Activated CD4-positive, alpha-beta memory T cell treated with anti-CD3 and anti-CD28 coated beads for 36 hours (primary cell): Measurements from ENCODE around the gene POLRMT. TPM values are rescaled to one million over a fixed set of nuclear protein-coding genes. Genes with fewer than 3 reads are reported as not detected.
"Not testable (repeated sequence)": the region's sequence is repeated elsewhere in the genome, so short reads cannot be mapped to it uniquely, and the experiment has no call there.

Source experiments
- CTCF ChIA-PET: fragments of 350-600 bp; sonication (Branson Sonifier 250); formaldehyde crosslinking; loops from one replicate; lab custom pipeline; 2021; ENCODE audit warnings: antibody characterized with exemption, inconsistent platforms; lab: Charles Lee
- POLR2A ChIA-PET: fragments of 350-600 bp; sonication (Branson Sonifier 250); formaldehyde crosslinking; loops from one replicate; lab custom pipeline; 2021; ENCODE audit warnings: antibody characterized with exemption; lab: Charles Lee
- DNase-seq: peaks from one replicate; pipeline ENCODE4 v3.0.0-alpha.2; 2020
- H3K27ac Mint-ChIP-seq: one replicate; pipeline ENCODE4 v1.8.0; 2021; ENCODE audit warnings: mixed read lengths
- H3K27me3 Mint-ChIP-seq: one replicate; pipeline ENCODE4 v1.8.0; 2021; ENCODE audit warnings: mixed read lengths
- H3K36me3 Mint-ChIP-seq: one replicate; pipeline ENCODE4 v1.8.0; 2021; ENCODE audit warnings: mixed read lengths
- H3K4me1 Mint-ChIP-seq: one replicate; pipeline ENCODE4 v1.8.0; 2021; ENCODE audit warnings: low read depth, mixed read lengths
- H3K4me3 Mint-ChIP-seq: one replicate; pipeline ENCODE4 v1.8.0; 2021; ENCODE audit warnings: mild to moderate bottlenecking, mixed read lengths
- H3K9me3 Mint-ChIP-seq: one replicate; pipeline ENCODE4 v1.8.0; 2021; ENCODE audit warnings: mixed read lengths
- intact Hi-C: fragments of 100-400 bp; cut with micrococcal nuclease; formaldehyde crosslinking; loops from one replicate; pipeline ENCODE4 v1.15.1; 2023
- total RNA-seq, 2 experiments: library from RNA; stranded (reverse); gene quantifications; one replicate each; pipeline ENCODE4 v1.2.3, GENCODE V29; 2021

The POLRMT gene
- total RNA-seq, 2 experiments from 2014 or later: 71.5 to 72.5 TPM

DNA sequence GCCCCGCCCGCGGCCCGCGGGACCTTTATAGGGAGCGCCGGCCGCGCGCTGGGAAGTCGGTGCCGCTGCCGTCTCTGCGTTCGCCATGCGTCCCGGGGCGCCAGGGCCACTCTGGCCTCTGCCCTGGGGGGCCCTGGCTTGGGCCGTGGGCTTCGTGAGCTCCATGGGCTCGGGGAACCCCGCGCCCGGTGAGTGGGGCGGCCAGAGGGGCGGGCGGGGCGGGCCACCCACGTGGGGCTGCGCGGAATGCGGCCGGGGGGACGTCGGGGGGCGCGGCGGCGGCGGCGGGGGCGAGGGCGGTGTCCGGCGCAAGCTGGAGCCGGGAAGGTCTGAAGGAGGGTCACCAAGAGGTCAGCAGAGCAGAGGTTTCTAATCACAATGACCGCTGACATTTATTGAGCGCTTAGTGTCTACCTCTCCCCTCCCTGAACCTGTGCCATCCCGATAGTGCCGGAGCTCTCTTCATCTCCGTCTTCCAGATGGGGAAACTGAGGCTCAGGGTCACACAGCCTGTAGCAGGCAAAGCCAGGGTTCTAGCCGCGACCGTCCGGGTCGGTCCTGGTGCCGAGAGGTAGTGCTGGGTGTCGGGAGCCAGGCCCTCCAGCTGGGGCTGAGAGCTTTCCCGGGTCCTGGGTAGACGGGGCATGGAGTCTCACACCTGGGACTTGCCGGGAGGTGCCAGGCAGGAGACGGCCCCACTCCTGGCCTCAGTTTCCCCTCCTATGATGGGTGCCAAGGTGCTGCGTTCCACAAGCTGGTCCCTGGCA, 43.2 kb upstream of the POLRMT start, which contains the start of gene FSTL3:
FSTL3 (plus strand) TSS at position 54 of the 767 bp plus-strand sequence; CDS start at position 86, 32 bp downstream.
- H3K4me3 Mint-ChIP-seq: no peak within 1 kb of the TSS
- H3K27me3 Mint-ChIP-seq: peaks cover 15% of the 10 kb centered on the region
- ChIA-PET CTCF (interaction anchor here (0.6 to 0.8 kb wide), 2 partner anchors 58 to 166 kb away, joined by 3 to 4 read pairs; no protein-coding TSS in a partner anchor), POLR2A (no interaction called here)
- intact Hi-C loops: no loop called here
- no peak for DNase-seq
- no peak within 1 kb of the TSS for H3K27ac Mint-ChIP-seq
- H3K36me3 Mint-ChIP-seq: no peaks in the 10 kb centered on the region
- no peaks in the 10 kb centered on the region for H3K4me1 Mint-ChIP-seq
- H3K9me3 Mint-ChIP-seq: no peaks in the 10 kb centered on the region

DNA sequence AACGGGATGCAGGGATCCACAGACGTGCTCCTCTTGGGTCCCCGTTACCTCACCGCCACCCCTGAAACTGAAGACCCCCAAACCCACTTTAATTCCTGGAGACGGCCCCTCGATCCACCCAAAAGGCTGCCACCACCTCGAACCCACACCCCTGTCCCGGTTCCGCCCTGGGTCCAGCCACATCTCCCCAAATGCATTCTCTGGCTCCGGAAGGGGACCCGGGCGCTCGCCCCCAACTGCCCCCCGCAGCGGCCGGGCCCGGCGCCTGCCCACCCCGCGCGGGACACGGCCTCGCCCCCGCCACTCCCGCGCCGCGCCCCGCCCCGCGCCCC, 42.6 kb upstream of the POLRMT start:
- ChIA-PET POLR2A (no interaction called here), CTCF (no interaction called here)
- no peaks in the 10 kb centered on the region for H3K4me1 Mint-ChIP-seq
- DNase-seq: no peak
- H3K27me3 Mint-ChIP-seq: peaks cover 15% of the 10 kb centered on the region
- no peaks in the 10 kb centered on the region for H3K36me3 Mint-ChIP-seq
- intact Hi-C loops: no loop called here
- no peaks in the 10 kb centered on the region for H3K9me3 Mint-ChIP-seq
- H3K4me3 Mint-ChIP-seq: no peak overlapping the region
- no peak overlapping the region for H3K27ac Mint-ChIP-seq

DNA sequence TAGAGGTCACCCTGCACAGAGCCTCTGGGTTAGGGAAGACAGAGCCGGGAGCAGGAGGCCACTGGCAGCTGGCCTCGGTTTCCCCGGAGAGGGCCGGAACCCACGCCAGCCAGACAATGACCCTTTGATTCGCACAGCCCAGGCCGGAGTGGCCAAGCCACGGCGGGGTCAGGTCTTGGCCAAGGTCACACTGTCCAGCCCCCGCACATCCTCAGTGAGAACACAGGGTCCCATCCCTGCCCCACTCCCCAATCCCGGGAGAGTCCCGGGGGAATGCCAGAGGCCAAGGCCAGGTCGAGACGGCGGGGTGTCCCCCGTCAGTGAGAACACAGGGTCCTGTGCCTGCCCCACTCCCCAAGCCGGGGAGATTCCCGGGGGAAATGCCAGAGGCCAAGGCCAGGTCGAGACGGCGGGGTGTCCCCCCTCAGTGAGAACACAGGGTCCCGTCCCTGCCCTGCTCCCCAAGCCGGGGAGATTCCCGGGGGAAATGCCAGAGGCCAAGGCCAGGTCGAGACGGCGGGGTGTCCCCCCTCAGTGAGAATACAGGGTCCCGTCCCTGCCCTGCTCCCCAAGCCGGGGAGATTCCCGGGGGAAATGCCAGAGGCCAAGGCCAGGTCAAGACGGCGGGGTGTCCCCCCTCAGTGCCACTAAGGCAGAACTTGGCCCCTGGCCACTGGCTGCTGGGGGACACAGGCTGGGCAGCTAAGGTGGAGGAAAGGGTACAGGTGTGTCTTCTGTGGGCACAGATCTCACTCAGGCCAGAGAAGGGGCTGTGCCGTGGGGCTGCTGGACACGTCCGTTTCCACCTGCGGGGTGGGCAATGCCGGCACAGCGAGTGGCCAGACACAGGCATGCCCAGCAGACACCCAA, 41.2 kb upstream of the POLRMT start:
- H3K27me3 Mint-ChIP-seq: peaks cover 15% of the 10 kb centered on the region
- no peaks in the 10 kb centered on the region for H3K36me3 Mint-ChIP-seq
- no peak overlapping the region for H3K27ac Mint-ChIP-seq
- no peak overlapping the region for H3K4me3 Mint-ChIP-seq
- ChIA-PET POLR2A (no interaction called here), CTCF (no interaction called here)
- no peaks in the 10 kb centered on the region for H3K9me3 Mint-ChIP-seq
- no peaks in the 10 kb centered on the region for H3K4me1 Mint-ChIP-seq
- intact Hi-C loops: no loop called here
- no peak for DNase-seq

DNA sequence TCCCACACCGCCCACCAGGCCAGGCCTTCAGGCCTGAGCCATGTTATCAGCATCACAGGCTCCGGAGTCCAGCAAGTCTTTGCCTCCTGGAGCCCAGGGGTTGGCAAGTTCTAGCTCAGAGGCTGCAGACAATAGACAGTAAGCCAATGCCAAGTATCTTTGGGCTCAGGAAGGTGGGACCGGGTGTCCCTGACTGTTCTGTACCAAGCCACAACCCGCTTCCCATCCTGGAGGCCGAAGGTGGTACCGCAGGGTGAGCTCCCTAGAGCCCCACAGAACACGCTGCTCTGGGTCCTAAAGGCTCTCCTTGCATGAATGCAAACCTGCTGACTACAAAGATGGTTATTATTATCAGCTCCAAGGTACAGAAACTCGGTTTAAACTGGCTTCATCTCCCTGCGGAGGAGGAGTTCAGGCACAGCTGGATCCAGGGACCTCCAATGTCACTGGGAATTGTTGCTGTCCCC, 37.3 kb upstream of the POLRMT start:
- Mint-ChIP-seq H3K4me3 (no peak overlapping the region), H3K27me3 (peaks cover 18% of the 10 kb centered on the region), H3K27ac (no peak overlapping the region), H3K36me3 (no peaks in the 10 kb centered on the region), H3K9me3 (peaks cover 2% of the 10 kb centered on the region), H3K4me1 (no peaks in the 10 kb centered on the region)
- POLR2A ChIA-PET: interaction anchor here (1.1 kb wide), 1 partner anchor 9 kb away, joined by 4 read pairs; no protein-coding TSS in a partner anchor
- intact Hi-C loops: no loop called here
- DNase-seq: no peak
- CTCF ChIA-PET: interaction anchor here (0.8 to 1.9 kb wide), 3 partner anchors 10 to 63 kb away, joined by 3 to 9 read pairs (median 3); no protein-coding TSS in a partner anchor

DNA sequence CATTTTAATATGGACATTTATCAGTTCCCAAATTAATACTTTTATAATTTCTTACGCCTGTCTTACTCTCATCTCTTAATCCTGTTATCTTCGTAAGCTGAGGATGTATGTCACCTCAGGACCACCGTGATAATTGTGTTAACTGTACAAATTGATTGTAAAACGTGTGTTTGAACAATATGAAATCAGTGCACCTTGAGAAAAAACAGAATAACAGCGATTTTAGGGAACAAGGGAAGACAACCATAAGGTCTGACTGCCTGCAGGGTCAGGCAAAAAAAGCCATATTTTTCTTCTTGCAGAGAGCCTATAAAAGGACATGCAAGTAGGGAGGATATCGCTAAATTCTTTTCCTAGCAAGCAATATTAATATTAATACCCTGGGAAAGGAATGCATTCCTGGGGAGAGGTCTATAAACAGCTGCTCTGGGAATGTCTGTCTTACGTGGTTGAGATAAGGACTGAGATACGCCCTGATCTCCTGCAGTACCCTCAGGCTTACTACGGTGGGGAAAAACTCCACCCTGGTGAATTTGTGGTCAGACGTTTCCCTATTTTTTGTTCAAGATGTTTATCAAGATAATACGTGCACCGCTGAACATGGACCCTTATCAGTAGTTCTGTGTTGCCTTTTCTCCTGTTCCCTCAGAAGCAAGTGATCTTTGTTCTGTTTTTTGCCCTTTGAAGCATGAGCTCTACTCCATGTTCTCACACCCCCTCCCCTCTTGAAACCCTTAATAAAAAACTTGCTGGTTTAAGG, 35.5 kb upstream of the POLRMT start:
- not testable (repeated sequence) for DNase-seq, H3K4me3 Mint-ChIP-seq

DNA sequence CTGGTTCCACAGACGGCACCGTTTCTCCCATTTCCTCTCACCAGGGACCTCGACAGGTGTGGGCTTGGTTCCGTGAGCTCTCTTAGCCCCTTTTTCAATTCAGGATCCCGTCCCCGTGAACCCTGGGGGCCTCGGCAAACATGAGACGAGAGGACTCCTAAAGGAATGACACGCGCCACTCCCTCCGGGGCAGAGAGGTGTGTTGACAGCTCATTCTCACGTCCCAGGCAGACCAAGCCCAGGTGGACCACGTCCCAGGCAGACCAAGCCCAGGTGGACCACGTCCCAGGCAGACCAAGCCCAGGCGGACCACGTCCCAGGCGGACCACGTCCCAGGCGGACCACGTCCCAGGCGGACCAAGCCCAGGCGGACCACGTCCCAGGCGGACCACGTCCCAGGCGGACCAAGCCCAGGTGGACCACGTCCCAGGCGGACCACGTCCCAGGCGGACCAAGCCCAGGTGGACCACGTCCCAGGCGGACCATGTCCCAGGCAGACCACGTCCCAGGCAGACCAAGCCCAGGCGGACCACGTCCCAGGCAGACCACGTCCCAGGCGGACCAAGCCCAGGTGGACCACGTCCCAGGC, 33.7 kb upstream of the POLRMT start:
- not testable (repeated sequence) for H3K27me3 Mint-ChIP-seq, H3K9me3 Mint-ChIP-seq, H3K27ac Mint-ChIP-seq, DNase-seq, H3K36me3 Mint-ChIP-seq, H3K4me3 Mint-ChIP-seq
- H3K4me1 Mint-ChIP-seq: peaks cover 16% of the 10 kb centered on the region
- POLR2A ChIA-PET: interaction anchor here (1.1 kb wide), 1 partner anchor 12 kb away, joined by 3 read pairs; no protein-coding TSS in a partner anchor
- intact Hi-C loops: loop anchor here (10.0 kb wide), 1 partner anchor 248 kb away; the partner anchor contains the start of genes KISS1R and R3HDM4
- CTCF ChIA-PET: interaction anchor here (1.1 kb wide), 1 partner anchor 67 kb away, joined by 4 read pairs; no protein-coding TSS in a partner anchor

More for the DNA sequence above, 35.5 kb upstream of the POLRMT start:
- POLR2A ChIA-PET, H3K36me3 Mint-ChIP-seq, H3K27me3 Mint-ChIP-seq, H3K9me3 Mint-ChIP-seq, H3K27ac Mint-ChIP-seq: not testable (repeated sequence)
- H3K4me1 Mint-ChIP-seq: peaks cover 10% of the 10 kb centered on the region
- intact Hi-C loops: loop anchor here (10.0 kb wide), 1 partner anchor 246 kb away; the partner anchor contains the start of genes KISS1R and R3HDM4
- CTCF ChIA-PET: interaction anchor here (1.9 kb wide), 1 partner anchor 65 kb away, joined by 9 read pairs; no protein-coding TSS in a partner anchor

DNA sequence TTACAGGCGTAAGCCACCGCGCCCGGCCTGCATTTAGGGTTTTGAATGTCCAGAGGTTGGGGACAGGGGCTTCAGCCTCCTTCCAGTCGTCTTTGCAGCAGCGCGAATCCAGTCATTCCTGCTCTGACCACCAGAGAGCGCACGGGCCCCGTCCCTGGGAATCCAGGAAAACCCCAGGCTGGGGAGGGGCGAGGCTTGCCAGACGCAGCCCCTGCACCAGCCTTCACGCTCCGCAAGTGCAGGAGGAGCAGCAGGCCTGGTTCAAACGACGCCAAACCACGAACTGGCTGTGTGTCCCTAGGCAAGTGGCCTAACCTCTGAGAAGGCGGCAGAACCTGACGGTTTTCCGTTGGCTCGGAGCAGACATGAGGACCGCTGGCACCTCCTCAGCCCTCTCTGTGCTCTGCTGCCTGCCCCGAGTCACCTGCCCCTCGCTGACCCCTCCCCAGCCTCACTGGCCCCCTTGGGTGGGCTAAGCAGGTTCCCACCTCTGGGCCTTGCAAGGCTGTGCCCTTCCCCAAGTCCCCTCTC, 31.6 kb upstream of the POLRMT start:
- intact Hi-C loops: loop anchor here (1.0 to 10.0 kb wide), 3 partner anchors 69 to 250 kb away; partner anchors contain the start of genes KISS1R and R3HDM4
- H3K36me3 Mint-ChIP-seq: peaks cover 13% of the 10 kb centered on the region
- DNase-seq: peak; percentile 89
- POLR2A ChIA-PET: no interaction called here
- H3K27me3 Mint-ChIP-seq: peaks cover 4% of the 10 kb centered on the region
- H3K9me3 Mint-ChIP-seq: peaks cover 2% of the 10 kb centered on the region
- peak overlapping the region; percentile 39 for H3K4me3 Mint-ChIP-seq
- CTCF ChIA-PET: interaction anchor here (0.6 kb wide), 1 partner anchor 78 kb away, joined by 4 read pairs; no protein-coding TSS in a partner anchor
- H3K4me1 Mint-ChIP-seq: peaks cover 24% of the 10 kb centered on the region
- H3K27ac Mint-ChIP-seq: peak overlapping the region; percentile 18

DNA sequence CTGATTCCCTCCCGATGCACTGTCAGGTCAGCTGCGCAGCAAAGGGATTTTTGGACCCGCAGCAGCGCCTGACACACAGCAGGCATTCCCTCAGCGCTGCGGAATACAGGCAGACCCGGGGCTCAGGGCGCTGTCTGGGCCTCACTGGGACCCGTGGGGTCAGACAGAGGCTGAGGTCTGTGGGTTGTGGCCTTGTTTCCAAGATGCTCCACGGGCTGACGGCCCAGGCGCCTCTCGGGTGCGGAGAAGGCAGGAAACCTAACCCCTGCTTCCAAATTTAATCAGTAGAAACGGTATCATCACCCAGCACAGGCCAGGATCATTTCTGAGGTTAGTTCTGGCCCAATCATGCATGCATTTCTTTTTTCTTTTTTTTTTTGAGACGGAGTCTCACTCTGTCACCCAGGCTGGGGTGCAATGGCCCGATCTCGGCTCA, 30.4 kb upstream of the POLRMT start:
- Mint-ChIP-seq H3K36me3 (peaks cover 16% of the 10 kb centered on the region), H3K27me3 (no peaks in the 10 kb centered on the region), H3K27ac (peak overlapping the region; percentile 83), H3K4me1 (peaks cover 34% of the 10 kb centered on the region), H3K9me3 (no peaks in the 10 kb centered on the region), H3K4me3 (peak overlapping the region; percentile 75)
- CTCF ChIA-PET: interaction anchor here (1.0 to 1.9 kb wide), 7 partner anchors 16 to 106 kb away, joined by 3 to 19 read pairs (median 5); no protein-coding TSS in a partner anchor
- DNase-seq: no peak
- POLR2A ChIA-PET: interaction anchor here (0.5 to 1.5 kb wide), 9 partner anchors 16 to 261 kb away, joined by 3 to 8 read pairs (median 4); partner anchors contain the start of gene PTBP1
- intact Hi-C loops: loop anchor here (1.0 to 10.0 kb wide), 4 partner anchors 17 to 251 kb away; partner anchors contain the start of genes HCN2, KISS1R and R3HDM4

DNA sequence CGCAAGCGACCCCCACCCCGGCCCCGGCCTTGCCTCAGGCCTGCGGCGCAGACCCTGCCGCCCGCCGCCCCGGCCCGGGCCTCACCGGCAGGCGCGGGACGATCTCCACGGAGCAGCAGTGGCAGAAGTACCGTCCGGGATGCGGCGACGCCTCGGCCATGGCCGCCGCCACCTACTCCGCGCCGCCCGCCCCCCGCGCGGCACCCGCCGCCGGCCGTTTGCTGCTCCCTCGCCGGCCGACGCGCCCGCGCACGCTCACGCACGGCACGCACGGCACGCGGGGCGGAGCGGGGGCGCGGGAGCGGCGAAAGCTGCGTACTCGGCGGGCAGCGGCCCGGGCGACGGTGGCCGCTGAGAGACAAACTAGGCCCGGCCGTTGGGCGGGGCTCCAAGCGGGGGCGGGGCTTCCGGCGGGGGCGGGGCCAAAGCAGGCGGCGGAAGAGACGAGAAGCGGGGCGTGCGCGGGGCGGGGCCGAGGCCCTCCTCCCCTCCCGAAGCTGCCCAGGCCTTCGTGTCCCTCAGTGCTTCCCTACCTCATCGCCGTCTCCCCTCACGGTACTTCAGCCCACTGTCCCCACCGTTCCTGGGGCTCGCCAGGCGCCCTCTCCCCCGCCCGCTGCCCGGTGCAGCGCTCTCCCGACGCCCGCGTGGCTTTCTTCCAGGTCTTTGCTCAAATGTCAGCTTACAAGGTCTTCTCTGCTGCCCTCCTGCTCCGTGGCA, 29.8 kb upstream of the POLRMT start, which contains the start of gene RNF126:
RNF126 (minus strand) TSS at position 253 of the 720 bp plus-strand sequence; CDS start at position 160, 93 bp downstream.
- POLR2A ChIA-PET: interaction anchor here (0.5 to 1.5 kb wide), 8 partner anchors 16 to 261 kb away, joined by 3 to 8 read pairs (median 4); partner anchors contain the start of gene PTBP1
- intact Hi-C loops: loop anchor here (1.0 to 10.0 kb wide), 4 partner anchors 17 to 252 kb away; partner anchors contain the start of genes HCN2, KISS1R and R3HDM4
- Mint-ChIP-seq H3K4me1 (peaks cover 40% of the 10 kb centered on the region), H3K27ac (peak within 1 kb of the TSS; percentile 95), H3K9me3 (no peaks in the 10 kb centered on the region), H3K36me3 (peaks cover 16% of the 10 kb centered on the region), H3K27me3 (no peaks in the 10 kb centered on the region), H3K4me3 (peak within 1 kb of the TSS; percentile 93)
- CTCF ChIA-PET: interaction anchor here (1.0 to 1.9 kb wide), 7 partner anchors 17 to 106 kb away, joined by 3 to 19 read pairs (median 5); no protein-coding TSS in a partner anchor
- DNase-seq: peak; percentile 97
